ENCODE data around the gene SLC4A9.

DNA sequence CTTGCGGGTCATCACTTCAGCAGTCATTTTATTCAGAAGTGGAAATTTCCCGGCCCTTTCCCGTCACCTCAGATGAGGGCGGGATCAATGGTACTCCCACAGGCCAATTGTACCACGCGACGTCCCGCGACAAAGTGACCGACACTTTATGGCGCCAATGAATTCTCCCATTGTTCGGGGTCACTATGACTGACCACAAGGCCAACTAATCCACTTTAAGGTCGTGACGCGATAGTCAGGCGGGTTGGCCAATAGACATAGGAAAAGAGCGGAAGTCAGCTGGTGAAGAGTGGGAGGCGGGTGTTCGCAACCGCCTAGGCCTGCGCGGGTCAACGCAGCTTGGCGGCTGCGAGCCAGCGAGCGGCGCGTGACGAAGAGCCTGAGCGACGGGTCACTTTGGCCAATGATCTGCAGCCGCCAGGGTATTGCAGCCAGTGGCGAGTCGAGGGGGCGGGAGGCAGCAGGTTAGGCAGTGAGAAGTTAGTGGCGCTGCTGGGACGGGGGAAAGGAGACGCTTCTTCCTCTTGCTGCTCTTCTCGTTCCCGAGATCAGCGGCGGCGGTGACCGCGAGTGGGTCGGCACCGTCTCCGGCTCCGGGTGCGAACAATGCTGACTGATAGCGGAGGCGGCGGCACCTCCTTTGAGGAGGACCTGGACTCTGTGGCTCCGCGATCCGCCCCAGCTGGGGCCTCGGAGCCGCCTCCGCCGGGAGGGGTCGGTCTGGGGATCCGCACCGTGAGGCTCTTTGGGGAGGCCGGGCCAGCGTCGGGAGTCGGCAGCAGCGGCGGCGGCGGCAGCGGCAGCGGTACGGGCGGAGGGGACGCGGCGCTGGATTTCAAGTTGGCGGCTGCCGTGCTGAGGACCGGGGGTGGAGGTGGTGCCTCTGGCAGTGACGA, 41.6 kb downstream of the SLC4A9 start, which contains the start of gene ANKHD1:
- TF ChIP-seq, protein P1, sequence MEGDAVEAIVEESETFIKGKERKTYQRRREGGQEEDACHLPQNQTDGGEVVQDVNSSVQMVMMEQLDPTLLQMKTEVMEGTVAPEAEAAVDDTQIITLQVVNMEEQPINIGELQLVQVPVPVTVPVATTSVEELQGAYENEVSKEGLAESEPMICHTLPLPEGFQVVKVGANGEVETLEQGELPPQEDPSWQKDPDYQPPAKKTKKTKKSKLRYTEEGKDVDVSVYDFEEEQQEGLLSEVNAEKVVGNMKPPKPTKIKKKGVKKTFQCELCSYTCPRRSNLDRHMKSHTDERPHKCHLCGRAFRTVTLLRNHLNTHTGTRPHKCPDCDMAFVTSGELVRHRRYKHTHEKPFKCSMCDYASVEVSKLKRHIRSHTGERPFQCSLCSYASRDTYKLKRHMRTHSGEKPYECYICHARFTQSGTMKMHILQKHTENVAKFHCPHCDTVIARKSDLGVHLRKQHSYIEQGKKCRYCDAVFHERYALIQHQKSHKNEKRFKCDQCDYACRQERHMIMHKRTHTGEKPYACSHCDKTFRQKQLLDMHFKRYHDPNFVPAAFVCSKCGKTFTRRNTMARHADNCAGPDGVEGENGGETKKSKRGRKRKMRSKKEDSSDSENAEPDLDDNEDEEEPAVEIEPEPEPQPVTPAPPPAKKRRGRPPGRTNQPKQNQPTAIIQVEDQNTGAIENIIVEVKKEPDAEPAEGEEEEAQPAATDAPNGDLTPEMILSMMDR (IDR thresholded peaks at IDR 0.05) = peak in 2 of 5 experiments; percentile 6 to 7
- peak; percentile 98 to 99 (median 98) for TF ChIP-seq POLR2AphosphoS5 (IDR thresholded peaks at IDR 0.05)

Measured in transverse colon (tissue), 4 donors.